Ascending aorta (tissue), 2 donors: ENCODE results near the gene LBR. TPM values are rescaled to one million over a fixed set of nuclear protein-coding genes. Genes with fewer than 3 reads are reported as not detected.

ENCODE experiments used
- DNase-seq, 2 donors: peaks; one replicate each; pipeline ENCODE4 v3.0.0-alpha.2; 2019; ENCODE audit warnings: low spot score in 2 of 2
- H3K27ac ChIP-seq, 2 donors: fragments of 200-600 bp; sonication (generic); one replicate each; pipeline ENCODE4 v1.5.1; 2016 to 2017; ENCODE audit warnings: mild to moderate bottlenecking in 1 of 2
- H3K27me3 ChIP-seq: fragments of 200-600 bp; sonication (generic); one replicate; pipeline ENCODE4 v1.5.1; 2017
- H3K36me3 ChIP-seq, 2 donors: fragments of 200-600 bp; sonication (generic); one replicate each; pipeline ENCODE4 v1.5.1; 2016
- H3K4me1 ChIP-seq, 2 donors: fragments of 200-600 bp; sonication (generic); one replicate each; pipeline ENCODE4 v1.5.1; 2016 to 2017; ENCODE audit warnings: mild to moderate bottlenecking in 1 of 2
- H3K4me3 ChIP-seq, 2 donors: fragments of 200-600 bp; sonication (generic); one replicate each; pipeline ENCODE4 v1.5.1; 2016 to 2017; ENCODE audit warnings: mild to moderate bottlenecking in 1 of 2
- H3K9me3 ChIP-seq, 2 donors: fragments of 200-600 bp; sonication (generic); one replicate each; pipeline ENCODE4 v1.5.1; 2016
- intact Hi-C: fragments of 100-400 bp; cut with DNase I; formaldehyde crosslinking; loops from one replicate; pipeline ENCODE4 v1.15.1; 2023
- total RNA-seq: library from RNA; depleted of rRNA; stranded (reverse); fragments of >200 nt; gene quantifications from one replicate; pipeline ENCODE4 v1.1.0, GENCODE V29; 2016
- TF ChIP-seq, protein P1 (sequence below), 3 experiments: fragments of 200-600 bp in 2 of 3; fragments of 450-650 bp in 1 of 3; sonication (generic) in 2 of 3; IDR thresholded peaks; one replicate each; pipeline ENCODE4 v1.5.1; 2016 to 2019; ENCODE audit warnings: antibody characterized with exemption in 3 of 3, mild to moderate bottlenecking in 1 of 3, moderate library complexity in 1 of 3

LBR gene
- total RNA-seq, 1 donor from 2014 or later, result 21.1 TPM

DNA sequence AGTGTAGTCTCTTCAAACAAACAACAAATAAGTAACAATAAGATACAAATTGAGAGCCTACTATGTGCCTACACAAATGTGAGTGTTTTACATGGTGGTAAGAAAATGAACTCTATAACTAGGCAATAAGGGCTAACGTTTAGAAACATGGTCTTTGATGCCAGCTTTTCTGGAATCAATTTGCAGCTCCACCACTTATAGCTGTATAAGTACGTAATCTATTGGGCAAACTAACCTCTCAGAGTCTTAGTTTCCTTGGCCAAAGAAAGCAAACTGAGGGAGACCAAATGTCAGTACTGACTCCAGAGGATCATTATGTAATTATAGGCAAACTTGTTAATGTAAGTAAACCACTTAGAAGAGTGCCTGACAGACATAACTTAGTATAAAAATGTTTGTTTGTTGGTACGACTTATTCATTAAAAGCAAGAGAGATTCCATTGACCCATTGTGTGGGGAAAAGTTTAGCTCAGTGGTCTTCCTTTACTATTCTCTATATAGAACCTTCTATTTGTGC is 59.7 kb downstream of the LBR start:
- H3K9me3 ChIP-seq, result no peaks in the 10 kb centered on the region
- H3K36me3 ChIP-seq, result no peaks in the 10 kb centered on the region
- intact Hi-C loops, result no loop called here
- no peak overlapping the region for H3K4me3 ChIP-seq
- H3K27me3 ChIP-seq, result no peaks in the 10 kb centered on the region
- H3K4me1 ChIP-seq, result no peaks in the 10 kb centered on the region
- DNase-seq, result no peak
- TF ChIP-seq, protein P1, sequence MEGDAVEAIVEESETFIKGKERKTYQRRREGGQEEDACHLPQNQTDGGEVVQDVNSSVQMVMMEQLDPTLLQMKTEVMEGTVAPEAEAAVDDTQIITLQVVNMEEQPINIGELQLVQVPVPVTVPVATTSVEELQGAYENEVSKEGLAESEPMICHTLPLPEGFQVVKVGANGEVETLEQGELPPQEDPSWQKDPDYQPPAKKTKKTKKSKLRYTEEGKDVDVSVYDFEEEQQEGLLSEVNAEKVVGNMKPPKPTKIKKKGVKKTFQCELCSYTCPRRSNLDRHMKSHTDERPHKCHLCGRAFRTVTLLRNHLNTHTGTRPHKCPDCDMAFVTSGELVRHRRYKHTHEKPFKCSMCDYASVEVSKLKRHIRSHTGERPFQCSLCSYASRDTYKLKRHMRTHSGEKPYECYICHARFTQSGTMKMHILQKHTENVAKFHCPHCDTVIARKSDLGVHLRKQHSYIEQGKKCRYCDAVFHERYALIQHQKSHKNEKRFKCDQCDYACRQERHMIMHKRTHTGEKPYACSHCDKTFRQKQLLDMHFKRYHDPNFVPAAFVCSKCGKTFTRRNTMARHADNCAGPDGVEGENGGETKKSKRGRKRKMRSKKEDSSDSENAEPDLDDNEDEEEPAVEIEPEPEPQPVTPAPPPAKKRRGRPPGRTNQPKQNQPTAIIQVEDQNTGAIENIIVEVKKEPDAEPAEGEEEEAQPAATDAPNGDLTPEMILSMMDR (IDR thresholded peaks at IDR 0.05), result no peak
- H3K27ac ChIP-seq, result no peak overlapping the region

GRCh38 chr1:225366552-225366951 is 61.3 kb downstream of the LBR start:
- Histone ChIP-seq H3K27me3 (no peaks in the 10 kb centered on the region), H3K4me3 (no peak overlapping the region), H3K27ac (no peak overlapping the region), H3K36me3 (no peaks in the 10 kb centered on the region), H3K9me3 (no peaks in the 10 kb centered on the region), H3K4me1 (no peaks in the 10 kb centered on the region)
- TF ChIP-seq, protein P1 (IDR thresholded peaks at IDR 0.05), result no peak
- DNase-seq, result no peak
- intact Hi-C loops, result no loop called here

DNA sequence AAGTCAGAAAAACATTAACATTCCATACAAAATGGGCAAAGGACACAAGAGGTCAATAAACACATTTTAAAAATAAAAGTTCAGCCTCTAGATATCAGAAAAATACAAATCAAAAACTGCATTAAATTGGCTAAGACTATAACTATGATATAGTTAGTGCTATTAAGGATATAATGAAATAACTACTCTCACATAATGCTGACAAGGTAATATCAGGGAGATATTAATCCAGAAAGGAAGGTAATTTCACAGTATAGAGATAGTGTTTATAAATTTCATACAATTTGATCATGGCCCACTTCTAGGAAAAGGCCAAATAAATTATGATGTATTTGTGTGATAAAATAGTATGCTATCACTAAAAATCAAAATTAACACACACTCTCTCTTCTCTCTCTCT is 61.8 kb downstream of the LBR start:
- no peak for DNase-seq
- H3K9me3 ChIP-seq, result no peaks in the 10 kb centered on the region
- no peaks in the 10 kb centered on the region for H3K27me3 ChIP-seq
- H3K4me1 ChIP-seq, result no peaks in the 10 kb centered on the region
- TF ChIP-seq, protein P1 (IDR thresholded peaks at IDR 0.05), result no peak
- intact Hi-C loops, result no loop called here
- H3K4me3 ChIP-seq, result no peak overlapping the region
- H3K27ac ChIP-seq, result no peak overlapping the region
- no peaks in the 10 kb centered on the region for H3K36me3 ChIP-seq

- no peak overlapping the region for H3K4me3 ChIP-seq
- DNase-seq, result no peak
Measured at GRCh38 chr1:225364439-225364838, 63.4 kb downstream of the LBR start.

DNA sequence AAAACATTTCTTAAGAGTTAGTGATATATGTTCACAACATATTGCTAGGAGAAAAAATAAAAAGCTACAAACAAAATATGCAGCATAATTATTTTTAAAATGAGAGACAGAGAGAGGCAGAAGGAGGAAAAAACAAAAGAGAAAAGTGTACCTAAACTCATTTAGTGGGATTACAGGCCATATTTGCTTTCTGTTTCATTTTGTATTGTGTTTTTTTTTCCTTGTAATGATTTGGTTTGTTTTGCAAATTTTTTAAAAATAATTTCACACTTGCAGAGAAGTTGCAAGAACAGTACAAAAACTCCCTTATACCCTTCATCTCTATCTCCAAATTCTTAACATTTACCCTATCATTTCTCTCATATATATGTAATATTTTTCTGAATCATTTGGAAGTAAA is 65.0 kb downstream of the LBR start:
- H3K4me3 ChIP-seq, result no peak overlapping the region
- H3K27ac ChIP-seq, result no peak overlapping the region
- no peak for DNase-seq
- H3K36me3 ChIP-seq, result no peaks in the 10 kb centered on the region
- intact Hi-C loops, result no loop called here
- H3K27me3 ChIP-seq, result no peaks in the 10 kb centered on the region
- H3K4me1 ChIP-seq, result no peaks in the 10 kb centered on the region
- TF ChIP-seq, protein P1 (IDR thresholded peaks at IDR 0.05), result no peak
- H3K9me3 ChIP-seq, result no peaks in the 10 kb centered on the region

More at GRCh38 chr1:225364439-225364838, 63.4 kb downstream of the LBR start:
- Histone ChIP-seq H3K9me3 (no peaks in the 10 kb centered on the region), H3K36me3 (no peaks in the 10 kb centered on the region), H3K4me1 (no peaks in the 10 kb centered on the region), H3K27me3 (no peaks in the 10 kb centered on the region), H3K27ac (no peak overlapping the region)
- intact Hi-C loops, result no loop called here
- TF ChIP-seq, protein P1 (IDR thresholded peaks at IDR 0.05), result no peak

DNA sequence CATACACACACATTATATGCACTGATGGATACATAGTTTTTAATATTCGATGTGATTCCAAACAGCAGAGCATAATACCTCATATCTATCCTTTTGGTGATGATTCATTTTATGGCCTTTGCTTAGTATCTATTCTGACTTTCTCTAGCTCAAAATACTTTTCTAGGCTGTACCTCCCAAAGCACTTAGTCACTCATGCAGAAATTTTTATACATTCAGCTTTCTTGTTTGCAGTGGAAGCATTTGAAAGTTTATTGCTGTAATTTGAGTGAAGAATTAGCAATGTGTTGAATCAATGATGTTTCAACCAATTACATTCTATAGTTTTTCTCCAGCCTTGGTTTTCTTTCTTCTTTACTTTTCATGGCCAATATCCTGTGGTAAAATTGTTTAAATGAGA is 66.7 kb downstream of the LBR start:
- intact Hi-C loops, result no loop called here
- Histone ChIP-seq H3K27me3 (no peaks in the 10 kb centered on the region), H3K9me3 (no peaks in the 10 kb centered on the region), H3K36me3 (no peaks in the 10 kb centered on the region), H3K4me1 (no peaks in the 10 kb centered on the region), H3K27ac (no peak overlapping the region), H3K4me3 (no peak overlapping the region)
- TF ChIP-seq, protein P1 (IDR thresholded peaks at IDR 0.05), result no peak
- DNase-seq, result no peak
